ENCODE measurements around the gene N4BP2L2. TPM values are rescaled to one million over a fixed set of nuclear protein-coding genes. Genes with fewer than 3 reads are reported as not detected.

Gene N4BP2L2
- total RNA-seq, 1 experiment from 2014 or later: 26.6 TPM

Other genes with a start within 250 kb of the N4BP2L2 start
- not detected in 2 replicates for gene ZAR1L, start 223.4 kb downstream of the N4BP2L2 start, total RNA-seq (2014; rRNA removed; shearing (Covaris generic))
- gene BRCA2, start 223.3 kb downstream of the N4BP2L2 start, total RNA-seq (2014; rRNA removed; shearing (Covaris generic)): 3.3 and 8.1 TPM in 2 replicates
- 0.15 TPM in 1 of 2 replicates, not detected in the other for gene N4BP2L1, start 110.7 kb downstream of the N4BP2L2 start, total RNA-seq (2014; rRNA removed; shearing (Covaris generic))
- gene PDS5B, start 47.7 kb upstream of the N4BP2L2 start, total RNA-seq (2014; rRNA removed; shearing (Covaris generic)): 13.4 and 13.7 TPM in 2 replicates

Measured in H4 (cell line).